CD4-positive, alpha-beta T cell treated with Interleukin-10 for 1 hour (primary cell): ENCODE data around the gene MAP2K5.

Experiments used
- DNase-seq: peaks from one replicate; pipeline ENCODE4 v3.0.0-alpha.2; 2020

Gene MAP2K5

DNA sequence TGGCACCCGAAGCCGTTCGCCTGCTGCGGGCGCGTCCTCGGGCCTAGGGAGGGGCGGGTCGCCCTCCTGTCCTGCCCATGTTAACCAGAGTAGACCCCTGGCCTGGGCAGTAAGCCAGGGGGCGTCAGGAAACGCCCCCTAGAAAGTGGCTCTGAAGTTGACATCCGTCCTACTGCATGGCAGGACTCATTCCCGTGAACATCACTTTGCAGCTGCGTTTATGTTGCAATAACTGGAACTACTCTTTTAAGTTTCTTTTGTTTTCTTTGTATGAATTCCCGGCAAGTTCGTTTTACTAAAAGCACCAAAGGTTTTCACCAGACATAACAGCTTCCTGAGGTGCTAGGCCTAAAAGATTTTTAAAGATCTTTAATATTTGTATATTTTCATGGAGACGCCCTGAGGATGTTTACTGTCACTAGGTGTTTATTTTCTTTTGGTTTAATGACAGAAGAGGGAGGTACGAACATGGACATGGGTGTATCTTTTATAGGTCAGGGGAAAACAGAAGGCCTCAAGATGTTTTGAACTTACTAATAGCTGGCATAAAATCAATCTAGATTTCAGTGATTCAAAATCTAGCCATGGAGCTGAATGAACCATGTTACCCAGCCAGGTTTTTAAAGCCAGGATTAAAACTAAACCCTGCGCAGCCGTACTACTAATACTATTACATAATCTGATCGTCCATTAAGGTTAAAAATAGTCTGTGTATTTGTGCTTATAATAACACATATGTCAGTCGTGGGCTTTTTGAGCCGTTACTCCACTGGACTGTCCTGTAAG, 20.5 kb upstream of the MAP2K5 start:
- DNase-seq: no peak

DNA sequence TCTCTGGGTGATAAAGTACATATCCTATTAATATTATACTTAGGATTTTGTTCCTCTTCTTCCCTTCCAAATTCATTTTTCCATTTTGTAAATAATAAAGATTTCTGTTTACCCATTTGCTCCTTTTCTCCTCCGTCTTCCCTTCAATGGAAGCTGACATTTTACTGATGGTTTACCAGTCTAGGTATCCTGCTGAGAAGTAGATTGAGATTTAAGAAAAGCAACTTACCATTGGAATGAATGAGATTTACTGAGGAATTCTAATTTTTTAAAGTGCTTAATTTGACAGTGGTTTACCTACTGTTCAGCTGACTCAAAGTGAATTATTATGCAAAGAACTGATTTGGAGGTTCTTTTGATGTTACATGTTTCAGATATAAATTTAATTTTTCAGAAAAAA, 19.2 kb upstream of the MAP2K5 start:
- no peak for DNase-seq

DNA sequence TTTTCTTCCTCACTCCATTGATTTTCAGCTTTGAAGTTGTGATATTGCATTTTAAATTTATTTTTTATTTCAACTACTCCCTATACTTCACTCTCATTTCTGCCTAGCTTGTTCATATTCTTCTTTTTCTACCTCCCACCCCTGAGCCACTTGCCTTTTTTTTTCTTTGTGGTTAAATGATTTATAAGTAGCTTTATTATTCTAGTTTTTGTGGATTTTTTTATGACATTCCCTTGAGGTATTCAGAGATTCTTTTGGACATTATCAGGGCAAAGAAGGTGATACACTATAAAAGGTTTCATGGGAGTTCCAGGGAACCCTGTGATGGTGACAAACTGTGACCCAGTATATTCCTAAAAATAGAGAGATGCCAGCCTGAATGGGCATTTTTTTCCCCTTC, 18.3 kb upstream of the MAP2K5 start:
- no peak for DNase-seq

- DNase-seq: no peak
Measured at GRCh38 chr15:67528513-67528912, 14.0 kb upstream of the MAP2K5 start.

DNA sequence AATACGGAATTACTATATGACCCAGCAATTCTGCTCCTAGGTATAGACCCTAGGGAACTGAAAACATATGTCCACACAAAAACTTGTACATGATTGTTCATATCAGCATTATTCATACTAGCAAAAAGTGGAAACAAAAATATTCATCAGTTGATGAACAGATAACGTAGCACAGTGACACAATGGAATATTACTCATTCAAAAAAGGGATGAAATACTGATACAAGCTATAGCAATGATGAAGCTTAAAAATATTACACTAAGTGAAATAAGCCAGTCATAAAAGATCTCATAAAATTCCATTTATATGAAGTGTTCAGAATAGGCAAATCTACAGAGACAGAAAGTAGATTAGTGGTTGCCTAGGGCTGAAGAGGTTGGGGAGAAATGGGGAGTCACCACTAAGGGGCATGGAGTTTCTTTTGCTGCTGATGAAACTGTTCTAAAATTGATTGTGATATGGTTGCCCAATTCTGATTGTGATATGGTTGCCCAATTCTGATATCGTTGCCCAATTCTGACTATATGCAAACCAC, 11.1 kb upstream of the MAP2K5 start:
- DNase-seq: no peak

DNA sequence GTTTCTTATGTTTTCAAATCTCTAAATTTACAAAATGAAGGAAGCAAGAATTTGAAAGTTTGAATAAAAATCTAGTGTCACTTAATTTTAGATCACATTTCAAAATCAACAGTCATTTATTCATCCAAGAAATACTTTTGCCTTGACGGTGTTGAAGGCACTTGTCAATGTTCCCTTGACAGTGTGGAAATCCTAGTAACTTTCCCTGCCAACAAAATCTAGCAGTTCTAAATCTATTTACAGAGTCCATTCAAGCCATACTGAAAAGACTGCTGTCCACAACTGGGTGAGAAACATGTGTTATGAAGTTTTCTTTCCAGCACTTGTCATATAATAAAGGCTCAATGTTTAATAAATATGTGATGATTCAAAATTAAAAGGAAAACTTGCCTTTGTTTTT, 8.6 kb upstream of the MAP2K5 start:
- DNase-seq: no peak

GRCh38 chr15:67534360-67534759, 8.1 kb upstream of the MAP2K5 start:
- no peak for DNase-seq

GRCh38 chr15:67537771-67538170, 4.7 kb upstream of the MAP2K5 start:
- DNase-seq: no peak

DNA sequence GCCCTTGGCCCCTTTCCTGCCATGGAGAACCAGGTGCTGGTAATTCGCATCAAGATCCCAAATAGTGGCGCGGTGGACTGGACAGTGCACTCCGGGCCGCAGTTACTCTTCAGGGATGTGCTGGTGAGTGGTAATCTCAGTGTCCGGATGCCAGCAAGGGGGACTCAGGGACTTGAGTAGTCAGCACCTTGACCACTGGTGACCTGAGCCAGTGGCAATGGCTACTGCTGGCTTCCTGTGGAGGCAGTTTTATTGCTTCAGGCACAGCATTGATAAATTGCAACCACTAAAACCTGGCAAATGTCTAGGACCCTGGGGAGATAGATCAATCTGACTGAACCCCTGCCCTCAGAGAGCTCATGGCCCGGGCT, 830 bp downstream of the MAP2K5 start:
- no peak for DNase-seq

DNA sequence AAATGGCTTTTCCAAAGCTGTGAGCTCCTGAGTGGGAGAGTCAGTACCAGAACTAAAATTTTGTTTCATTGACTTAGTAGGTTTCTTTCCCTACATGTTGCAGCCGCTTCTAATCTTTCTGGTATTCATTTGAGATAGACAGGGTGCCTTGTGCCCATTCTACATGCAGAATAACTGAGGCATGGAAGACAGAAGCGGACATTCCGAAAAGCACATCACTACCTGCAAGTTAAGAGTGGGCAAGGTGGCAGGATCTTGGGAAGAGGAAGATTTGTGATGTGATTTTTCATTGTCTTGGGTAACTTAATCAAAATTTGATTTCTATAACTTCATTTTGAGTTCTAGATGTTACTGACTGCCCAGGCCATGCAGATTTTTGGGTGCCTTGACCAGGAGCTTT, 2.0 kb downstream of the MAP2K5 start:
- no peak for DNase-seq

DNA sequence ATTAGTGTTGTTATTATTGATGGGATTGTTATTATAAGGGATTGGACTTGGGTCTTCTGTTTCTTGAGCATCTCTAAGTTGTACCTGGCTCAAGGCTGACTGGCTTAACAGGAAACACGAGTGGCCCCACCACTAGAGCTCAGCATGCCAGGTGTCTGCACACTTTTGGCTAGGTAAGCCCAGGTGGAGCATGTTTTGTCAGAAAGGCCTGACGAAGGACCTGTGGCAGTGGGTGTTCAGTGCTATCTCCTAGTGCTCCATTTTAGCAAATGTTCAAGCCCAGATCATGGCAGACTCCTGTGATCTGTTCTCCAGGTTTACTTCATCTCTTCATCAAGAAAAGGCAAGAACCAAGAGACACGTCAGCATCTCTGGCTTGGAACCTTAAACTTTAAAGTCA, 3.4 kb downstream of the MAP2K5 start:
- DNase-seq: no peak

DNA sequence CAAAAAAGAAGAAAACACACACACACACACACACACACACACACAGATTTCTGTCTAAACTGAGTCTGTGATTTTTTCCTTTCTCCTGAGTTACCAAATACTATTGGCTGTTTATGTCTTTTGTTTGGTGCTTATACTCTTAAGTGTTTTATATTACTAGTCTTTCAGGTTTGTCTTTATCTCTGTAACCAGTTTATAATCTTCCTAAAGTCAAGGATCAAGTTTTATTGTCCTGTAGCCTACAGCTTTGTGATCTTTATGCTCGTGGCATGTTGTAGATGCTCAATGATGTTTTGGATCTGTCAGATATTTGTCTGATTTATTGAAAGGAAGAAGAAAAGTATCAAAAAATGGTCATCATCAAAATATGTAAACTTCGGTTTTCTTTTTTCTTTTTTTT, 4.6 kb downstream of the MAP2K5 start:
- no peak for DNase-seq

DNA sequence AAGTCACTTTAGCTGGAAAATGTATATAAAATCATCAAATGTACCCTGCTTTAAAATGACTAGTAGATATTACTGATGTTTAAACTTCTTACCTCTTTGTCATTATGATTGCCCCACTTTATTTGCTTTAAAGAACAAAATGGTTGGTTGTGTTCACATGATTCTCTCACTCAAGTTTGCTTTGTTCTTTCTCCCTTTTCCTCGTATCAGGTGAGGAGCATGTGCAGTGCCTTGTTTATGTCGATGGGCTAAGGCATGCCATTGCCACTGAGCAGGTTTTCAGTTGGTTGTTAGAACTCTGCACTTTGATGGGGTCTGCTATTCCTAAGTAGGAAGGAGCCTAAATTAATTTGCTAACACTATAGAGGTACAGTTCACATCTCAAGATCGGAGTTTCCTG, 5.3 kb downstream of the MAP2K5 start:
- DNase-seq: no peak

- DNase-seq: no peak
Measured at GRCh38 chr15:67548236-67548852, 5.8 kb downstream of the MAP2K5 start.

- no peak for DNase-seq
Measured at GRCh38 chr15:67548862-67549651, 6.6 kb downstream of the MAP2K5 start.

DNA sequence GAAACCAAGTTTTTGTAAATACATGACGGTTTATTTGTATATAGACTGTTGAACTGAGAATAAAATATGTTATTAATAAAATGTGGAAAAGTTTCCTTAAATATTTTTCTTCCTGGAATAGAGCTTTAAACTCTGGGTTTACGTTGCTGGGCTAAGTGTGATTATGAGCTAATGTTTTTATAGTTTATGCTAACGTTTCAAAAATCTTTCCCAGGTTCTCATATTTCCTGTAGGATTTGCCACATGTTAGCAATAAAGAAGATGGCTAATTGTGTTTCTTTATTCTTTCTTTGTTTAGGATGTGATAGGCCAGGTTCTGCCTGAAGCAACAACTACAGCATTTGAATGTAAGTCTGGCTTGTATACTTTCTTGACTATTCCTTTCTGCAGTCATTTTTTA, 7.2 kb downstream of the MAP2K5 start:
- no peak for DNase-seq

- no peak for DNase-seq
Measured at GRCh38 chr15:67550522-67550921, 8.0 kb downstream of the MAP2K5 start.

- no peak for DNase-seq
Measured at GRCh38 chr15:67551207-67551743, 8.8 kb downstream of the MAP2K5 start.

DNA sequence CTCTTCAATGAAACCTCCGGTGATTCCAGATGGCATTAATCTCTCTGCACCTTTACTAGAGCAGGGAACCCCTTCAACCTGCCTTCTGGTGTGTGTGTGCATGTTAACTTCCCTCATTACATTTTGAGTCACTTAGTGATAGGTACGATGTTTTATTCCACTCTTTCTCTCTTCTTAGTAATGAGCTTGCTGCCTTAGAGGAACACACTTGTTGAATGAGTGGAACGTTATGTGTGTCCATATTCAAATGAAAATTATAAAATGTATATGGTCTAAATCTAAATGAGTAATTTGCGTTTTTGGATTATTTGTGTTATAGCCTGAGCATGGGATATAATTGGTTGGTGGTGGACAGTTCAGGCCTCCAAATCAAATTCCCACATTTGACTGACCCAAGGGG, 12.1 kb downstream of the MAP2K5 start:
- DNase-seq: no peak

DNA sequence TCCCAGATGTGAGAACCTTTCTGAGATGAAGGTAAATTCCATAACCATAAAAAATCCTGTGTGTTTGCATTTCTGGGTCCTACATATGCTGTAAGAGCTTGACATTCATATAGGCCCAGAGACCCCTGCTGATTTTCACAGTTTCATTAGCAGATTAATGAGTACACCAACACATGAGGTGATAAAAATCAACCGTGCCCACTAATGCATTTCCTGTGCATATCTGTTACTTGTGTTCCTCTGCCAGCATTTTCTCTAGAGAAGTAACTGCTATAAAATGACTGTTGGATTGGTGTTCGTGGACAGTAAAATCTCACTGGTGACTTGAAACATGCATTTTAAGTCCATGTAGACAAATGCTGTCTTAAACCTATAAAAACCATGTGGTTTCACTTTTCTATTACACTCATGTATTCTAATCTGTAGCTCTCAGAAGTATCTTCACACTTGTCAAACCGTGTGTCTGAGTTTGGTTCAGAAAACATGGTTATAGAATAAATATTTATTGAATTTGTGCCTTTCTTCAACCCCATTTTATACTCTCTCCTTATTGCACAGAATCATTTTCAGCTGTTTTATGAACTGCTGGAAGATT, 14.6 kb downstream of the MAP2K5 start:
- no peak for DNase-seq

- DNase-seq: no peak
Measured at GRCh38 chr15:67558502-67558901, 16.0 kb downstream of the MAP2K5 start.

DNA sequence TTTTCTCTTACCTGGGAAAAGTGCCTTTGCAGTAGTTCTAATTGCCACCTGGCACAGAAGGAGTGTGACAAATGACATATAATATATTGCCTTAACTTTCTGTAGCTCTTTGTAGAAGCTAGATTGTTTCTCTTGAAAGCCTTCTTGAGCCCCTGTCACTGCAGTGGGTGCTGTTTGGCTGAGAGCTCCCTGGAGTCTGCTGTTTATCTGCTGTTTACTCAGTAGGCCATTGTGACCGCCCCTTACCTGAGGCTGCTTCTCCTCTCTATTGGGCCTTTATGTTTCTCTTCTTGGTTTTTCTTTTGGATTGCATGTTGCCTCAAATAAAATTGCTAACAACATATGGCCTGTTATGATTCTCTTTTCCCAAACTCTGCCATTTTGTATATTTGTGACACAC, 16.7 kb downstream of the MAP2K5 start:
- DNase-seq: no peak

DNA sequence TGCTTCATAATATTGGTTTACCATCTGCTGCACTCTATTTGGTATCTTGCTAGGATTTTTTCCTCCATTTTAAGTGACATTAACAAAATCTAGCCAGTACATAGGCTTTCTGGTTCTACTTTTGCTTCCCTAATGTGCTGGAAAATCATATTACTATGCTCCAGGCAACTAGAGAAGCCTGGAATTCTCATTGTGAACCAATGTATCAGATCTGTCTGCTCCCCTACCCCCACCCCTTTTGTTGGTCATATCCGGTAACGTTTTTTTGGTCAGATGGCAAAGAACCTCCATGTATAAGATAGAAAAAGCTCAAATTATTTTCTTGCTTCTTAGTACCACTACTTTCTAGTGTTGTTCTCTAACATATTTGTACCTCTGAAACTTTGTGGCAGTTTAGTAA, 17.1 kb downstream of the MAP2K5 start:
- no peak for DNase-seq
